GM12873 (cell line): Measurements from ENCODE around the gene C2orf78.

ENCODE experiments used
- CTCF ChIP-seq: IDR thresholded peaks from 2 replicates; pipeline ENCODE4 v1.5.1; 2012; ENCODE audit warnings: low read depth, mild to moderate bottlenecking, moderate library complexity, low read length, control low read depth; ENCODE audit not compliant: insufficient read depth; ENCODE audit errors: missing control alignments

The C2orf78 gene

GRCh38 chr2:73823916-73824523 lies 40.0 kb downstream of the C2orf78 start:
- peak; percentile 82 for TF ChIP-seq CTCF

GRCh38 chr2:73825408-73825807 lies 41.4 kb downstream of the C2orf78 start:
- no peak for TF ChIP-seq CTCF

GRCh38 chr2:73827018-73827417 lies 43.0 kb downstream of the C2orf78 start:
- peak; percentile 60 for TF ChIP-seq CTCF

GRCh38 chr2:73827660-73828388 lies 43.8 kb downstream of the C2orf78 start:
- no peak for TF ChIP-seq CTCF

- no peak for TF ChIP-seq CTCF
These were observed 44.4 kb downstream of the C2orf78 start for GRCh38 chr2:73828389-73828817.

- no peak for TF ChIP-seq CTCF
These were observed 45.0 kb downstream of the C2orf78 start, which contains the start of gene STAMBP for GRCh38 chr2:73828818-73829570. TSS of gene STAMBP (plus strand) at chr2:73828961. CDS start at chr2:73830857, 1,896 bp downstream.

GRCh38 chr2:73830871-73831401 lies 47.0 kb downstream of the C2orf78 start:
- no peak for TF ChIP-seq CTCF
